ENCODE measurements around the gene ARTN. TPM values are rescaled to one million over a fixed set of nuclear protein-coding genes. Genes with fewer than 3 reads are reported as not detected.

Gene ARTN
- total RNA-seq, 1 donor: not detected

DNA sequence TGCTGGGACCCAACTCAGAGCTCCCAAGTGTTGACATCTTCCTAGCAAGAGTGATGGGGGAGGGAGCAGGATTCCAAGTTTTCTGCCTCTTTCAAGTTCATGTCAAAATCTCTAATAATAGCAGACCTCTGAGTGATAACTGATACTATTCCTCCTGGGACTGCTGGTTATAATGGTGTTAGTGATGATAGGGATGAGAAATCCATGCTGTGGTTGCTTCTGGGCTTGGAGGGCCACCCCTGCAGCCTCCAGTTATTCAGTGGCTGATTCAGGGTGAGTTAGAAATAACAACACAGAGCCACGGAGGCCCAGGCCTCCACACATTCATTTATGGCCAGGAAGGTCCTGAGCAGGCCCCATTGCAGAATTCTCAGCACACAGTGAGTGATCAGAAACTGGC lies 40.6 kb upstream of the ARTN start:
- peak; percentile 93 for DNase-seq (ENCODE audit: insufficient read length, low spot score, missing footprints)
- H4K20me1 ChIP-seq (ENCODE audit: insufficient read depth, low read length): peaks cover 20% of the 10 kb centered on the region
- TF ChIP-seq, protein P1, sequence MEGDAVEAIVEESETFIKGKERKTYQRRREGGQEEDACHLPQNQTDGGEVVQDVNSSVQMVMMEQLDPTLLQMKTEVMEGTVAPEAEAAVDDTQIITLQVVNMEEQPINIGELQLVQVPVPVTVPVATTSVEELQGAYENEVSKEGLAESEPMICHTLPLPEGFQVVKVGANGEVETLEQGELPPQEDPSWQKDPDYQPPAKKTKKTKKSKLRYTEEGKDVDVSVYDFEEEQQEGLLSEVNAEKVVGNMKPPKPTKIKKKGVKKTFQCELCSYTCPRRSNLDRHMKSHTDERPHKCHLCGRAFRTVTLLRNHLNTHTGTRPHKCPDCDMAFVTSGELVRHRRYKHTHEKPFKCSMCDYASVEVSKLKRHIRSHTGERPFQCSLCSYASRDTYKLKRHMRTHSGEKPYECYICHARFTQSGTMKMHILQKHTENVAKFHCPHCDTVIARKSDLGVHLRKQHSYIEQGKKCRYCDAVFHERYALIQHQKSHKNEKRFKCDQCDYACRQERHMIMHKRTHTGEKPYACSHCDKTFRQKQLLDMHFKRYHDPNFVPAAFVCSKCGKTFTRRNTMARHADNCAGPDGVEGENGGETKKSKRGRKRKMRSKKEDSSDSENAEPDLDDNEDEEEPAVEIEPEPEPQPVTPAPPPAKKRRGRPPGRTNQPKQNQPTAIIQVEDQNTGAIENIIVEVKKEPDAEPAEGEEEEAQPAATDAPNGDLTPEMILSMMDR (IDR thresholded peaks at IDR 0.05; ENCODE audit: extremely low read depth, low read depth, low read length): no peak
- peak overlapping the region; percentile 3 for H3K4me2 ChIP-seq (ENCODE audit: insufficient read depth, low read length)
- H3K79me2 ChIP-seq (ENCODE audit: insufficient read depth, low read length): no peaks in the 10 kb centered on the region
- H3K27me3 ChIP-seq (ENCODE audit: insufficient read depth, low read length): no peaks in the 10 kb centered on the region
- peaks cover 17% of the 10 kb centered on the region for H3K4me1 ChIP-seq (ENCODE audit: insufficient read depth, low read length)
- no peak overlapping the region for H2AFZ ChIP-seq (ENCODE audit: low read length)
- no peaks in the 10 kb centered on the region for H3K9me3 ChIP-seq (ENCODE audit: low read depth, low read length)
- H3K4me3 ChIP-seq (ENCODE audit: insufficient read depth, low read length): no peak overlapping the region
- peaks cover 10% of the 10 kb centered on the region for H3K36me3 ChIP-seq (ENCODE audit: insufficient read depth, low read length)
- H3K27ac ChIP-seq (ENCODE audit: low read depth, low read length): no peak overlapping the region

GRCh38 chr1:43898981-43899380 lies 34.6 kb upstream of the ARTN start:
- H3K36me3 ChIP-seq (ENCODE audit: insufficient read depth, low read length): peaks cover 26% of the 10 kb centered on the region
- H4K20me1 ChIP-seq (ENCODE audit: insufficient read depth, low read length): peaks cover 7% of the 10 kb centered on the region
- H3K79me2 ChIP-seq (ENCODE audit: insufficient read depth, low read length): no peaks in the 10 kb centered on the region
- no peak overlapping the region for H3K4me2 ChIP-seq (ENCODE audit: insufficient read depth, low read length)
- H3K27me3 ChIP-seq (ENCODE audit: insufficient read depth, low read length): no peaks in the 10 kb centered on the region
- H3K4me3 ChIP-seq (ENCODE audit: insufficient read depth, low read length): no peak overlapping the region
- no peak overlapping the region for H3K27ac ChIP-seq (ENCODE audit: low read depth, low read length)
- no peak for DNase-seq (ENCODE audit: insufficient read length, low spot score, missing footprints)
- TF ChIP-seq, protein P1 (IDR thresholded peaks at IDR 0.05; ENCODE audit: extremely low read depth, low read depth, low read length): no peak
- no peaks in the 10 kb centered on the region for H3K4me1 ChIP-seq (ENCODE audit: insufficient read depth, low read length)
- no peaks in the 10 kb centered on the region for H3K9me3 ChIP-seq (ENCODE audit: low read depth, low read length)
- H2AFZ ChIP-seq (ENCODE audit: low read length): no peak overlapping the region

- Histone ChIP-seq H3K4me2 (ENCODE audit: insufficient read depth, low read length) (no peak overlapping the region), H3K9me3 (ENCODE audit: low read depth, low read length) (no peaks in the 10 kb centered on the region), H3K4me1 (ENCODE audit: insufficient read depth, low read length) (no peaks in the 10 kb centered on the region), H3K4me3 (ENCODE audit: insufficient read depth, low read length) (no peak overlapping the region), H3K36me3 (ENCODE audit: insufficient read depth, low read length) (peaks cover 20% of the 10 kb centered on the region), H2AFZ (ENCODE audit: low read length) (no peak overlapping the region), H3K27ac (ENCODE audit: low read depth, low read length) (no peak overlapping the region), H4K20me1 (ENCODE audit: insufficient read depth, low read length) (no peaks in the 10 kb centered on the region), H3K79me2 (ENCODE audit: insufficient read depth, low read length) (no peaks in the 10 kb centered on the region), H3K27me3 (ENCODE audit: insufficient read depth, low read length) (no peaks in the 10 kb centered on the region)
- peak; percentile 82 for DNase-seq (ENCODE audit: insufficient read length, low spot score, missing footprints)
- TF ChIP-seq, protein P1 (IDR thresholded peaks at IDR 0.05; ENCODE audit: extremely low read depth, low read depth, low read length): no peak
Measured at GRCh38 chr1:43900386-43900785, 33.2 kb upstream of the ARTN start.

DNA sequence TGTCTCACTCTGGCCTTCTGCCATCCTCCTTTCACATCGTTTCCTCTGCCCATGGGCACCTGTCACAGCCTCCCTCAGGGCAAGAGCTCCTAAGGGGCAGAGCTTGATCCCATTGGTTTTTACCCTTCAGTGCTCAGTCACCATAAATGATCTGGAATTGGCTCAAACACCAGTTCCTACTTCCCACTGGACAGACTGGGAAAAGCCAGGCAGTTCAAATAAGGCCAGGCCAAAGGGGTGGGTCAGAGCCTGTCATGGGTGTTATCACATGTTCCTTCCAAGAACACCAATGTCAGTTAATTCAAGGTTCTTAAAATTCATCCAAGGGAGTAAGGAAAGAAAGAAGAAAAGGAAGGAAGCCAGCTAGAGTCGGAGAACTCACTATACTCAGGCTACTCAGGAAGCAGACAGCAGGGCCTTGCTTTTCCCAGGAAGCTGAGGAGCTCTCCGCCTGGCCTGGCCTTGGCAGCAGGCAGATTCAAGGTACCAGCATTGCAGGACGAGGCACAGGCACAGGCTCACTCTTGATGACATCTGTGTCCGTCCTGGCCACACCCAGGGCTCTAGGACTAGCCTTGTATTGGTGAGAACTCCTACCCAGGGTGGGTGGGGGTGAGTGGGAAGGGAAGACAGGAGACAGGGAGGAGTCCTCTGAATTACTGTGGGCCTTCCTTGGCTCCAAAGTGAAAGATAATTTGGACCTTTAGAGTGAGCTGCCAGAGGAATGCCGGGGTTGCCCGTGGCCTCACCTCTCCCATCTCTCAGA lies 32.2 kb upstream of the ARTN start:
- DNase-seq (ENCODE audit: insufficient read length, low spot score, missing footprints): peak; percentile 54
- no peaks in the 10 kb centered on the region for H3K4me1 ChIP-seq (ENCODE audit: insufficient read depth, low read length)
- H4K20me1 ChIP-seq (ENCODE audit: insufficient read depth, low read length): no peaks in the 10 kb centered on the region
- no peak overlapping the region for H3K4me3 ChIP-seq (ENCODE audit: insufficient read depth, low read length)
- H3K9me3 ChIP-seq (ENCODE audit: low read depth, low read length): no peaks in the 10 kb centered on the region
- peaks cover 16% of the 10 kb centered on the region for H3K36me3 ChIP-seq (ENCODE audit: insufficient read depth, low read length)
- no peaks in the 10 kb centered on the region for H3K27me3 ChIP-seq (ENCODE audit: insufficient read depth, low read length)
- no peak overlapping the region for H3K4me2 ChIP-seq (ENCODE audit: insufficient read depth, low read length)
- H2AFZ ChIP-seq (ENCODE audit: low read length): no peak overlapping the region
- TF ChIP-seq, protein P1 (IDR thresholded peaks at IDR 0.05; ENCODE audit: extremely low read depth, low read depth, low read length): no peak
- H3K27ac ChIP-seq (ENCODE audit: low read depth, low read length): no peak overlapping the region
- no peaks in the 10 kb centered on the region for H3K79me2 ChIP-seq (ENCODE audit: insufficient read depth, low read length)
